ENCODE measurements around the gene RIMS3. TPM values are rescaled to one million over a fixed set of nuclear protein-coding genes. Genes with fewer than 3 reads are reported as not detected.

RIMS3 gene
- total RNA-seq, 3 donors from 2014 or later, result 0.64 to 4.4 (median 2.6) TPM

- DNase-seq (ENCODE audit: low spot score in 2 of 2), result peak in 1 of 2 donors; percentile 40
- no peaks in the 10 kb centered on the region for H3K36me3 ChIP-seq
- no peak overlapping the region for H3K27ac ChIP-seq
- H3K27me3 ChIP-seq, result no peaks in the 10 kb centered on the region
- intact Hi-C loops (cut with DNase I; ENCODE audit: low total_unique reads), result no loop called here
- H3K4me1 ChIP-seq, result no peaks in the 10 kb centered on the region
- H3K4me3 ChIP-seq, result peak overlapping the region in 1 of 3 donors; percentile 36
- no peaks in the 10 kb centered on the region for H3K9me3 ChIP-seq
- TF ChIP-seq CTCF (IDR thresholded peaks at IDR 0.05) (peak; percentile 32 to 58 (median 51)), POLR2AphosphoS5 (IDR thresholded peaks at IDR 0.05) (no peak)
Measured at GRCh38 chr1:40612345-40612831, 53.1 kb downstream of the RIMS3 start.

- DNase-seq (ENCODE audit: low spot score in 2 of 2), result no peak
- no peak overlapping the region for H3K4me3 ChIP-seq
- H3K27ac ChIP-seq, result no peak overlapping the region
- no peaks in the 10 kb centered on the region for H3K9me3 ChIP-seq
- intact Hi-C loops (cut with DNase I; ENCODE audit: low total_unique reads), result no loop called here
- H3K36me3 ChIP-seq, result no peaks in the 10 kb centered on the region
- TF ChIP-seq CTCF (IDR thresholded peaks at IDR 0.05) (no peak), POLR2A (IDR thresholded peaks at IDR 0.05) (no peak), POLR2AphosphoS5 (IDR thresholded peaks at IDR 0.05) (no peak)
- no peaks in the 10 kb centered on the region for H3K4me1 ChIP-seq
- H3K27me3 ChIP-seq, result no peaks in the 10 kb centered on the region
Measured at GRCh38 chr1:40610156-40610555, 55.3 kb downstream of the RIMS3 start.

- H3K27me3 ChIP-seq, result no peaks in the 10 kb centered on the region
- DNase-seq (ENCODE audit: low spot score in 2 of 2), result no peak
Measured at GRCh38 chr1:40607921-40608320, 57.6 kb downstream of the RIMS3 start.

GRCh38 chr1:40606978-40607377, 58.5 kb downstream of the RIMS3 start:
- Histone ChIP-seq H3K9me3 (no peaks in the 10 kb centered on the region), H3K27ac (no peak overlapping the region), H3K4me1 (no peaks in the 10 kb centered on the region), H3K27me3 (no peaks in the 10 kb centered on the region), H3K4me3 (no peak overlapping the region), H3K36me3 (no peaks in the 10 kb centered on the region)
- intact Hi-C loops (cut with DNase I; ENCODE audit: low total_unique reads), result no loop called here
- TF ChIP-seq CTCF (IDR thresholded peaks at IDR 0.05) (no peak), POLR2AphosphoS5 (IDR thresholded peaks at IDR 0.05) (no peak), POLR2A (IDR thresholded peaks at IDR 0.05) (no peak)
- no peak for DNase-seq (ENCODE audit: low spot score in 2 of 2)

More at GRCh38 chr1:40607921-40608320, 57.6 kb downstream of the RIMS3 start:
- no peak overlapping the region for H3K4me3 ChIP-seq
- H3K4me1 ChIP-seq, result no peaks in the 10 kb centered on the region
- H3K27ac ChIP-seq, result no peak overlapping the region
- TF ChIP-seq POLR2A (IDR thresholded peaks at IDR 0.05) (no peak), CTCF (IDR thresholded peaks at IDR 0.05) (no peak), POLR2AphosphoS5 (IDR thresholded peaks at IDR 0.05) (no peak)
- intact Hi-C loops (cut with DNase I; ENCODE audit: low total_unique reads), result no loop called here
- no peaks in the 10 kb centered on the region for H3K9me3 ChIP-seq
- no peaks in the 10 kb centered on the region for H3K36me3 ChIP-seq

- intact Hi-C loops (cut with DNase I; ENCODE audit: low total_unique reads), result no loop called here
- Histone ChIP-seq H3K27me3 (no peaks in the 10 kb centered on the region), H3K9me3 (no peaks in the 10 kb centered on the region), H3K27ac (no peak overlapping the region), H3K4me3 (no peak overlapping the region), H3K36me3 (no peaks in the 10 kb centered on the region), H3K4me1 (no peaks in the 10 kb centered on the region)
- no peak for DNase-seq (ENCODE audit: low spot score in 2 of 2)
- TF ChIP-seq POLR2AphosphoS5 (IDR thresholded peaks at IDR 0.05) (no peak), CTCF (IDR thresholded peaks at IDR 0.05) (no peak), POLR2A (IDR thresholded peaks at IDR 0.05) (no peak)
Measured at GRCh38 chr1:40606194-40606593, 59.3 kb downstream of the RIMS3 start.
